ENCODE measurements around the gene SLC25A41. TPM values are rescaled to one million over a fixed set of nuclear protein-coding genes. Genes with fewer than 3 reads are reported as not detected.

SLC25A41 gene
- total and polyA plus RNA-seq, 2 of the 13 experiments (the other 11 are each of a cell fraction or from before 2014, with no cell fraction given): 0.33 to 0.95 TPM

DNA sequence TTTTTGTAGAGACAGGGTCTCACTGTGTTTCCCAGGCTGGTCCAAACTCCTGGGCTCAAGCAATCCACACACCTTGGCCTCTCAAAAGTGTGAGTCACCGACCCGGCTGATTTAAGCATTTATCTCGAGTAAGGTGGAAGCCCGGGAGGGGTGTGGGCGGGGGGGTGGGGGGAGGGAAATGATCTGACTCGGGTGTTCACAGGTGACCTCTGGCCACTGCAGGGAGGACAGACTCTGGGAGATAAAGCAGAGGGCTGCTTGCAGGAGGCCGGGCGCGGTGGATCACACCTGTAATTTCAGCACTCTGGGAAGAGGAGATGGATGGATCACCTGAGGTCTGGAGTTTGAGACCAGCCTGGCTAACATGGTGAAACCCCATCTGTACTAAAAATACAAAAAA lies 40.1 kb upstream of the SLC25A41 start:
- Histone ChIP-seq H3K27me3 (ENCODE audit: control insufficient read depth in 1 of 2, insufficient read depth in 2 of 2, low read length in 2 of 2) (peaks cover under 1% of the 10 kb centered on the region in 2 experiments; a peak in 2 of 5 replicates), H3K27ac (ENCODE audit: extremely low read length, insufficient read depth, low read length) (no peak overlapping the region), H3K4me3 (replicated peaks in 1 of 3; ENCODE audit: insufficient read depth in 1 of 3, low read depth in 2 of 3, low read length in 3 of 3) (no peak overlapping the region), H3K79me2 (ENCODE audit: insufficient read depth, low read length) (no peaks in the 10 kb centered on the region), H3K9ac (ENCODE audit: insufficient read depth, low read depth, low read length) (no peak overlapping the region), H3K4me2 (ENCODE audit: low read depth, low read length) (no peak overlapping the region), H3K36me3 (replicated peaks in 1 of 2; ENCODE audit: control insufficient read depth in 1 of 2, insufficient read depth in 2 of 2, low read length in 2 of 2) (no peaks in the 10 kb centered on the region), H3K9me3 (ENCODE audit: low read length) (no peaks in the 10 kb centered on the region), H4K20me1 (ENCODE audit: insufficient read depth, low read length) (no peaks in the 10 kb centered on the region), H2AFZ (ENCODE audit: low read length) (no peak overlapping the region), H3K4me1 (ENCODE audit: insufficient read depth, low read length) (peaks cover 22% of the 10 kb centered on the region; the same call in 1 of the 2 replicates)
- FAIRE-seq (no peak), ATAC-seq (no peak), DNase-seq (ENCODE audit: low spot score) (no peak)
- ChIA-PET CTCF (ENCODE audit: low intra/inter-chr PET ratio, low total read pairs) (no interaction called here), POLR2A (no interaction called here)
- no TSS peak for BruUV-seq (replicated peaks)
- intact Hi-C loops (cut with micrococcal nuclease; ENCODE audit: unreplicated experiment): no loop called here
- in situ Hi-C loops (cut with HindIII; ENCODE audit: extremely low pct_ligation_motif_present, low pct_unique_long_range_greater_than_20kb): no loop called here
- 5% methylated on average over 8 of the region's 9 CpGs for WGBS (ENCODE audit: low lambda C conversion rate)
- TF ChIP-seq NCOA2 (CRISPR knock-in tag; IDR thresholded peaks at IDR 0.05) (no peak), ZSCAN21 (CRISPR knock-in tag; IDR thresholded peaks at IDR 0.05; ENCODE audit: borderline replicate concordance) (no peak), PAX8 (CRISPR knock-in tag; IDR thresholded peaks at IDR 0.05; ENCODE audit: borderline replicate concordance) (no peak), ZFYVE20 (CRISPR knock-in tag; IDR thresholded peaks at IDR 0.05; ENCODE audit: borderline replicate concordance, low read depth) (no peak), SMC3 (IDR thresholded peaks at IDR 0.05; ENCODE audit: low read length) (no peak), REPIN1 (CRISPR knock-in tag; IDR thresholded peaks at IDR 0.05; ENCODE audit: borderline replicate concordance, low read depth) (no peak), ZNF878 (CRISPR knock-in tag; IDR thresholded peaks at IDR 0.05) (no peak), ZNF263 (CRISPR knock-in tag; IDR thresholded peaks at IDR 0.05) (no peak), ZNF557 (CRISPR knock-in tag; IDR thresholded peaks at IDR 0.05) (no peak), RBAK (CRISPR knock-in tag; IDR thresholded peaks at IDR 0.05) (no peak), KAT2B (IDR thresholded peaks at IDR 0.05; ENCODE audit: borderline replicate concordance, low read depth, low read length) (no peak), PPARG (CRISPR knock-in tag; conservative IDR thresholded peaks at IDR 0.05) (no peak), ZNF614 (CRISPR knock-in tag; IDR thresholded peaks at IDR 0.05; ENCODE audit: borderline replicate concordance) (no peak), PHF20 (CRISPR knock-in tag; IDR thresholded peaks at IDR 0.05) (no peak)
- TF ChIP-seq, protein P1, sequence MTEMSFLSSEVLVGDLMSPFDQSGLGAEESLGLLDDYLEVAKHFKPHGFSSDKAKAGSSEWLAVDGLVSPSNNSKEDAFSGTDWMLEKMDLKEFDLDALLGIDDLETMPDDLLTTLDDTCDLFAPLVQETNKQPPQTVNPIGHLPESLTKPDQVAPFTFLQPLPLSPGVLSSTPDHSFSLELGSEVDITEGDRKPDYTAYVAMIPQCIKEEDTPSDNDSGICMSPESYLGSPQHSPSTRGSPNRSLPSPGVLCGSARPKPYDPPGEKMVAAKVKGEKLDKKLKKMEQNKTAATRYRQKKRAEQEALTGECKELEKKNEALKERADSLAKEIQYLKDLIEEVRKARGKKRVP (CRISPR knock-in tag; IDR thresholded peaks at IDR 0.05): no peak
- TF ChIP-seq, protein P2, sequence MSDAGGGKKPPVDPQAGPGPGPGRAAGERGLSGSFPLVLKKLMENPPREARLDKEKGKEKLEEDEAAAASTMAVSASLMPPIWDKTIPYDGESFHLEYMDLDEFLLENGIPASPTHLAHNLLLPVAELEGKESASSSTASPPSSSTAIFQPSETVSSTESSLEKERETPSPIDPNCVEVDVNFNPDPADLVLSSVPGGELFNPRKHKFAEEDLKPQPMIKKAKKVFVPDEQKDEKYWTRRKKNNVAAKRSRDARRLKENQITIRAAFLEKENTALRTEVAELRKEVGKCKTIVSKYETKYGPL (CRISPR knock-in tag; IDR thresholded peaks at IDR 0.05): no peak
- TF ChIP-seq, protein P3, sequence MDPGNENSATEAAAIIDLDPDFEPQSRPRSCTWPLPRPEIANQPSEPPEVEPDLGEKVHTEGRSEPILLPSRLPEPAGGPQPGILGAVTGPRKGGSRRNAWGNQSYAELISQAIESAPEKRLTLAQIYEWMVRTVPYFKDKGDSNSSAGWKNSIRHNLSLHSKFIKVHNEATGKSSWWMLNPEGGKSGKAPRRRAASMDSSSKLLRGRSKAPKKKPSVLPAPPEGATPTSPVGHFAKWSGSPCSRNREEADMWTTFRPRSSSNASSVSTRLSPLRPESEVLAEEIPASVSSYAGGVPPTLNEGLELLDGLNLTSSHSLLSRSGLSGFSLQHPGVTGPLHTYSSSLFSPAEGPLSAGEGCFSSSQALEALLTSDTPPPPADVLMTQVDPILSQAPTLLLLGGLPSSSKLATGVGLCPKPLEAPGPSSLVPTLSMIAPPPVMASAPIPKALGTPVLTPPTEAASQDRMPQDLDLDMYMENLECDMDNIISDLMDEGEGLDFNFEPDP (CRISPR knock-in tag; conservative IDR thresholded peaks at IDR 0.05): no peak

All from HepG2 (cell line).